ENCODE results near the gene LONRF3.

LONRF3 gene

GRCh38 chrX:119030990-119031389 is 56.6 kb downstream of the LONRF3 start:
- POLR2A ChIA-PET: no interaction called here
- TF ChIP-seq FOXA1 (IDR thresholded peaks at IDR 0.05): no peak
- no peak for TF ChIP-seq FOXK2 (IDR thresholded peaks at IDR 0.05)
- no peak for TF ChIP-seq HDGF (IDR thresholded peaks at IDR 0.05; ENCODE audit: borderline replicate concordance)
- no peak for TF ChIP-seq SP1 (IDR thresholded peaks at IDR 0.05)
- TF ChIP-seq SUZ12 (IDR thresholded peaks at IDR 0.05): no peak
- no peak for TF ChIP-seq NFRKB (IDR thresholded peaks at IDR 0.05)
- no peak for TF ChIP-seq FOXM1 (IDR thresholded peaks at IDR 0.05; ENCODE audit: borderline replicate concordance)
- no peak for DNase-seq (ENCODE audit: extremely low spot score)
- CTCF ChIA-PET: no interaction called here

- ChIA-PET CTCF (interaction anchor here (0.6 to 0.9 kb wide), 2 partner anchors 28 to 32 kb away, joined by 3 to 4 read pairs; no protein-coding TSS in a partner anchor), POLR2A (no interaction called here)
- TF ChIP-seq ELF4 (IDR thresholded peaks at IDR 0.05) (no peak), FOXM1 (IDR thresholded peaks at IDR 0.05; ENCODE audit: borderline replicate concordance) (no peak), FOXK2 (IDR thresholded peaks at IDR 0.05) (no peak), PKNOX1 (IDR thresholded peaks at IDR 0.05) (no peak), CTBP1 (IDR thresholded peaks at IDR 0.05; ENCODE audit: borderline replicate concordance) (no peak), SUZ12 (IDR thresholded peaks at IDR 0.05) (no peak), L3MBTL2 (conservative IDR thresholded peaks at IDR 0.05) (no peak), SP1 (IDR thresholded peaks at IDR 0.05) (no peak), TARDBP (IDR thresholded peaks at IDR 0.05) (no peak), BHLHE40 (IDR thresholded peaks at IDR 0.05; ENCODE audit: borderline replicate concordance) (no peak), FOXA1 (IDR thresholded peaks at IDR 0.05) (no peak), LEF1 (IDR thresholded peaks at IDR 0.05; ENCODE audit: borderline replicate concordance) (no peak), HDGF (IDR thresholded peaks at IDR 0.05; ENCODE audit: borderline replicate concordance) (no peak), NFRKB (IDR thresholded peaks at IDR 0.05) (no peak)
- no peak for DNase-seq (ENCODE audit: extremely low spot score)
These were observed 62.0 kb downstream of the LONRF3 start for GRCh38 chrX:119036107-119037029.

GRCh38 chrX:119040432-119040831 is 66.0 kb downstream of the LONRF3 start:
- TF ChIP-seq SUZ12 (IDR thresholded peaks at IDR 0.05): no peak
- no peak for TF ChIP-seq ELF4 (IDR thresholded peaks at IDR 0.05)
- no peak for TF ChIP-seq CTBP1 (IDR thresholded peaks at IDR 0.05; ENCODE audit: borderline replicate concordance)
- TF ChIP-seq NFRKB (IDR thresholded peaks at IDR 0.05): no peak
- no peak for TF ChIP-seq BHLHE40 (IDR thresholded peaks at IDR 0.05; ENCODE audit: borderline replicate concordance)
- TF ChIP-seq FOXM1 (IDR thresholded peaks at IDR 0.05; ENCODE audit: borderline replicate concordance): no peak
- TF ChIP-seq L3MBTL2 (conservative IDR thresholded peaks at IDR 0.05): no peak
- TF ChIP-seq FOXA1 (IDR thresholded peaks at IDR 0.05): no peak
- no peak for TF ChIP-seq ARNT (IDR thresholded peaks at IDR 0.05)
- TF ChIP-seq SP1 (IDR thresholded peaks at IDR 0.05): no peak
- no peak for TF ChIP-seq HDGF (IDR thresholded peaks at IDR 0.05; ENCODE audit: borderline replicate concordance)
- TF ChIP-seq ZNF384 (IDR thresholded peaks at IDR 0.05): no peak
- no peak for TF ChIP-seq PKNOX1 (IDR thresholded peaks at IDR 0.05)
- no peak for TF ChIP-seq FOXK2 (IDR thresholded peaks at IDR 0.05)
- no peak for TF ChIP-seq LEF1 (IDR thresholded peaks at IDR 0.05; ENCODE audit: borderline replicate concordance)
- no peak for TF ChIP-seq TARDBP (IDR thresholded peaks at IDR 0.05)
- ChIA-PET POLR2A (no interaction called here), CTCF (no interaction called here)
- DNase-seq (ENCODE audit: extremely low spot score): no peak

- TF ChIP-seq TARDBP (IDR thresholded peaks at IDR 0.05) (no peak), L3MBTL2 (conservative IDR thresholded peaks at IDR 0.05) (no peak), HDGF (IDR thresholded peaks at IDR 0.05; ENCODE audit: borderline replicate concordance) (no peak), LEF1 (IDR thresholded peaks at IDR 0.05; ENCODE audit: borderline replicate concordance) (no peak)
These were observed 66.8 kb downstream of the LONRF3 start for GRCh38 chrX:119041175-119041574.

GRCh38 chrX:119042040-119042439 is 67.6 kb downstream of the LONRF3 start:
- TF ChIP-seq ZNF384 (IDR thresholded peaks at IDR 0.05) (no peak), L3MBTL2 (conservative IDR thresholded peaks at IDR 0.05) (no peak), TARDBP (IDR thresholded peaks at IDR 0.05) (no peak), CTBP1 (IDR thresholded peaks at IDR 0.05; ENCODE audit: borderline replicate concordance) (no peak), FOXK2 (IDR thresholded peaks at IDR 0.05) (no peak), FOXA1 (IDR thresholded peaks at IDR 0.05) (no peak), ELF4 (IDR thresholded peaks at IDR 0.05) (no peak), ARNT (IDR thresholded peaks at IDR 0.05) (no peak), SP1 (IDR thresholded peaks at IDR 0.05) (no peak), BHLHE40 (IDR thresholded peaks at IDR 0.05; ENCODE audit: borderline replicate concordance) (no peak), NFRKB (IDR thresholded peaks at IDR 0.05) (no peak), FOXM1 (IDR thresholded peaks at IDR 0.05; ENCODE audit: borderline replicate concordance) (no peak), HDGF (IDR thresholded peaks at IDR 0.05; ENCODE audit: borderline replicate concordance) (no peak), SUZ12 (IDR thresholded peaks at IDR 0.05) (no peak), PKNOX1 (IDR thresholded peaks at IDR 0.05) (no peak), LEF1 (IDR thresholded peaks at IDR 0.05; ENCODE audit: borderline replicate concordance) (no peak)
- ChIA-PET CTCF (no interaction called here), POLR2A (no interaction called here)
- no peak for DNase-seq (ENCODE audit: extremely low spot score)

More at GRCh38 chrX:119041175-119041574, 66.8 kb downstream of the LONRF3 start:
- CTCF ChIA-PET: no interaction called here
- DNase-seq (ENCODE audit: extremely low spot score): no peak
- POLR2A ChIA-PET: no interaction called here

- TF ChIP-seq ZNF384 (IDR thresholded peaks at IDR 0.05) (no peak), SUZ12 (IDR thresholded peaks at IDR 0.05) (no peak), FOXA1 (IDR thresholded peaks at IDR 0.05) (no peak), BHLHE40 (IDR thresholded peaks at IDR 0.05; ENCODE audit: borderline replicate concordance) (no peak), HDGF (IDR thresholded peaks at IDR 0.05; ENCODE audit: borderline replicate concordance) (no peak), LEF1 (IDR thresholded peaks at IDR 0.05; ENCODE audit: borderline replicate concordance) (no peak), NFRKB (IDR thresholded peaks at IDR 0.05) (no peak), FOXM1 (IDR thresholded peaks at IDR 0.05; ENCODE audit: borderline replicate concordance) (no peak), SP1 (IDR thresholded peaks at IDR 0.05) (no peak), ARNT (IDR thresholded peaks at IDR 0.05) (no peak)
- POLR2A ChIA-PET: no interaction called here
- no peak for DNase-seq (ENCODE audit: extremely low spot score)
- CTCF ChIA-PET: interaction anchor here (0.6 kb wide), 1 partner anchor 9 kb away, joined by 3 read pairs; no protein-coding TSS in a partner anchor
These were observed 68.6 kb downstream of the LONRF3 start for GRCh38 chrX:119042996-119043395.
